HFFc6 (cell line): ENCODE measurements around the gene INSM2. TPM values are rescaled to one million over a fixed set of nuclear protein-coding genes. Genes with fewer than 3 reads are reported as not detected.

Experiments
- DNase-seq: peaks from one replicate; pipeline ENCODE4 v3.0.0-alpha.2; 2018
- H3K27ac Mint-ChIP-seq: 2 replicates; pipeline ENCODE4 v1.8.0; 2020; ENCODE audit warnings: mild to moderate bottlenecking, mixed read lengths
- H3K27me3 Mint-ChIP-seq: 2 replicates; pipeline ENCODE4 v1.8.0; 2021; ENCODE audit warnings: mild to moderate bottlenecking, moderate library complexity, mixed read lengths; ENCODE audit not compliant: insufficient read depth
- H3K36me3 Mint-ChIP-seq: 2 replicates; pipeline ENCODE4 v1.8.0; 2021; ENCODE audit warnings: low read depth, mixed read lengths
- H3K4me1 Mint-ChIP-seq: 2 replicates; pipeline ENCODE4 v1.8.0; 2020; ENCODE audit warnings: low read depth, mixed read lengths
- H3K4me3 Mint-ChIP-seq: 2 replicates; pipeline ENCODE4 v1.8.0; 2020; ENCODE audit warnings: mild to moderate bottlenecking, moderate library complexity, mixed read lengths
- H3K9me3 Mint-ChIP-seq: 2 replicates; pipeline ENCODE4 v1.8.0; 2020; ENCODE audit warnings: mild to moderate bottlenecking, mixed read lengths
- total RNA-seq, 6 experiments: library from RNA; stranded (reverse); fragmentation: NEBNext Ultra II Directional; extraction: Animal tissue kit (Norgen Biotek cat#: 25700); gene quantifications; 2 replicates in 1 of 6; 3 replicates in 5 of 6; pipeline ENCODE4 v1.2.3, GENCODE V29; 2021
- TF ChIP-seq, protein P1 (sequence below): fragments of 200-600 bp; sonication (generic); IDR thresholded peaks from 2 replicates; pipeline ENCODE4 v1.5.0; 2021; ENCODE audit warnings: antibody characterized with exemption, mild to moderate bottlenecking

Gene INSM2
- total RNA-seq, 6 experiments from 2014 or later = not detected

DNA sequence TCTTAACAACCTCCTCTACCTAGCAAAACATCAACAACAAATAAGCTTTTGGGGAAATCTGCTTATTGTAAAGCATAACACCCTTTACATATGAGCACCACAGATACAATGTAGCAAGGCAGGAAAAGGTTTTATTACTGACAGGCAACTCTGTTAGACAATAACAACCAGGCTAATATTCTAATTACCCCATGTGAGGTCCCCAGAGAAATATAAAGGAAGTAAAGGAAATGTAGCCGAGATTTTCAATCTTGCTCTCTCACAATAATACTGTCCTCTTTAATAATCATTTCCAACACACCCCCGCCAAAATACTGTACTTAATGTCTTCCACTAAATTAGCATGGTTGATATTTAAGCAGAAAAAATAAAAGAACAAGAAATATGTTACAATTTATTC, 14.0 kb upstream of the INSM2 start:
- Mint-ChIP-seq H3K4me1 (peaks cover 6% of the 10 kb centered on the region; the same call in 1 of the 2 replicates), H3K27me3 (no peaks in the 10 kb centered on the region), H3K4me3 (no peak overlapping the region), H3K27ac (no peak overlapping the region), H3K36me3 (no peaks in the 10 kb centered on the region), H3K9me3 (no peaks in the 10 kb centered on the region)
- TF ChIP-seq, protein P1, sequence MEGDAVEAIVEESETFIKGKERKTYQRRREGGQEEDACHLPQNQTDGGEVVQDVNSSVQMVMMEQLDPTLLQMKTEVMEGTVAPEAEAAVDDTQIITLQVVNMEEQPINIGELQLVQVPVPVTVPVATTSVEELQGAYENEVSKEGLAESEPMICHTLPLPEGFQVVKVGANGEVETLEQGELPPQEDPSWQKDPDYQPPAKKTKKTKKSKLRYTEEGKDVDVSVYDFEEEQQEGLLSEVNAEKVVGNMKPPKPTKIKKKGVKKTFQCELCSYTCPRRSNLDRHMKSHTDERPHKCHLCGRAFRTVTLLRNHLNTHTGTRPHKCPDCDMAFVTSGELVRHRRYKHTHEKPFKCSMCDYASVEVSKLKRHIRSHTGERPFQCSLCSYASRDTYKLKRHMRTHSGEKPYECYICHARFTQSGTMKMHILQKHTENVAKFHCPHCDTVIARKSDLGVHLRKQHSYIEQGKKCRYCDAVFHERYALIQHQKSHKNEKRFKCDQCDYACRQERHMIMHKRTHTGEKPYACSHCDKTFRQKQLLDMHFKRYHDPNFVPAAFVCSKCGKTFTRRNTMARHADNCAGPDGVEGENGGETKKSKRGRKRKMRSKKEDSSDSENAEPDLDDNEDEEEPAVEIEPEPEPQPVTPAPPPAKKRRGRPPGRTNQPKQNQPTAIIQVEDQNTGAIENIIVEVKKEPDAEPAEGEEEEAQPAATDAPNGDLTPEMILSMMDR = no peak
- no peak for DNase-seq

DNA sequence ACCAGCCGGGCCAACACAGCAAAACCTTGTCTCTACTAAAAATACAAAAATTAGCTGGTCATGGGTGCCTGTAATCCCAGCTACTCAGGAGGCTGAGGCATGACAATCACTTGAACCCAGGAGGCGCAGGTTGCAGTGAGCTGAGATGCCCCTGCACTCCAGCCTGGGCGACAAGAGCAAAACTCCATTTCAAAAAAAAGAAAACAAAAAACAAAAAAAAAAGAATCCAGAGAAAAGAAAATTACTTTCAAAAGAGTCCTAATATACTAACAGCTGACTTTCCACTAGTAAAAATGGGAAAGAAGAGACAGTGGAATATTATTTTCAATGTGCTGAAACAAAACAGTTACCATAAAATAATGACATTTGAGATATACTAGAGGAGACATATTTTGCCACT, 8.3 kb upstream of the INSM2 start:
- H3K36me3 Mint-ChIP-seq = no peaks in the 10 kb centered on the region
- H3K9me3 Mint-ChIP-seq = no peaks in the 10 kb centered on the region
- peaks cover under 1% of the 10 kb centered on the region; the same call in 1 of the 2 replicates for H3K27me3 Mint-ChIP-seq
- peaks cover 12% of the 10 kb centered on the region for H3K4me1 Mint-ChIP-seq
- no peak overlapping the region for H3K4me3 Mint-ChIP-seq
- TF ChIP-seq, protein P1 = no peak
- no peak overlapping the region for H3K27ac Mint-ChIP-seq
- DNase-seq = no peak

GRCh38 chr14:35526962-35527361, 7.0 kb upstream of the INSM2 start:
- Mint-ChIP-seq H3K27ac (no peak overlapping the region), H3K9me3 (no peaks in the 10 kb centered on the region), H3K27me3 (peaks cover 4% of the 10 kb centered on the region), H3K4me1 (peaks cover 16% of the 10 kb centered on the region), H3K36me3 (no peaks in the 10 kb centered on the region), H3K4me3 (no peak overlapping the region)
- DNase-seq = no peak
- TF ChIP-seq, protein P1 = no peak

GRCh38 chr14:35531960-35532747, 1.8 kb upstream of the INSM2 start:
- no peak for DNase-seq
- H3K4me3 Mint-ChIP-seq = no peak overlapping the region
- no peaks in the 10 kb centered on the region for H3K9me3 Mint-ChIP-seq
- H3K27ac Mint-ChIP-seq = no peak overlapping the region
- H3K27me3 Mint-ChIP-seq = peaks cover 13% of the 10 kb centered on the region
- H3K36me3 Mint-ChIP-seq = no peaks in the 10 kb centered on the region
- TF ChIP-seq, protein P1 = no peak
- peaks cover 14% of the 10 kb centered on the region for H3K4me1 Mint-ChIP-seq

- TF ChIP-seq, protein P1 = no peak
- Mint-ChIP-seq H3K4me3 (peak overlapping the region; percentile 71), H3K36me3 (no peaks in the 10 kb centered on the region), H3K4me1 (peaks cover 14% of the 10 kb centered on the region), H3K9me3 (no peaks in the 10 kb centered on the region), H3K27ac (no peak overlapping the region), H3K27me3 (peaks cover 13% of the 10 kb centered on the region)
- no peak for DNase-seq
Measured at GRCh38 chr14:35532783-35533356, 1.1 kb upstream of the INSM2 start.
